Astrocyte (in vitro differentiated cells and primary cell): ENCODE measurements around the gene DUSP2. TPM values are rescaled to one million over a fixed set of nuclear protein-coding genes. Genes with fewer than 3 reads are reported as not detected.

Experiments
- DNase-seq: peaks from one replicate; pipeline ENCODE4 v3.0.0-alpha.2; 2010; ENCODE audit warnings: low read depth
- FAIRE-seq: peaks from 2 replicates; lab custom pipeline; 2011; peaks lifted over from hg19 to GRCh38; lab: Jason Lieb, UNC
- H2AFZ ChIP-seq: 2 replicates; pipeline ENCODE4 v1.6.0; 2012; ENCODE audit warnings: low read depth, low read length, inconsistent platforms
- H3K27ac ChIP-seq: 2 replicates; pipeline ENCODE4 v1.5.1; 2011; ENCODE audit warnings: low read depth, low read length, inconsistent platforms
- H3K27me3 ChIP-seq: 2 replicates; pipeline ENCODE4 v1.6.0; 2011; ENCODE audit warnings: low read length, inconsistent platforms; ENCODE audit not compliant: insufficient read depth
- H3K36me3 ChIP-seq: 2 replicates; pipeline ENCODE4 v1.5.1; 2011; ENCODE audit warnings: low read length, inconsistent platforms; ENCODE audit not compliant: insufficient read depth
- H3K4me1 ChIP-seq: 2 replicates; pipeline ENCODE4 v1.5.1; 2011; ENCODE audit warnings: low read length, inconsistent platforms; ENCODE audit not compliant: insufficient read depth
- H3K4me2 ChIP-seq: 2 replicates; pipeline ENCODE4 v1.6.0; 2012; ENCODE audit warnings: low read length, inconsistent platforms
- H3K4me3 ChIP-seq: 2 replicates; pipeline ENCODE4 v1.5.1; 2011; ENCODE audit warnings: low read depth, mild to moderate bottlenecking, low read length, inconsistent platforms; ENCODE audit not compliant: insufficient read depth
- H3K79me2 ChIP-seq: 2 replicates; pipeline ENCODE4 v1.6.0; 2012; ENCODE audit warnings: mild to moderate bottlenecking, low read length, inconsistent platforms; ENCODE audit not compliant: insufficient read depth
- H3K9ac ChIP-seq: 2 replicates; pipeline ENCODE4 v1.6.0; 2012; ENCODE audit warnings: mild to moderate bottlenecking, low read length, inconsistent platforms
- H3K9me3 ChIP-seq: 2 replicates; pipeline ENCODE4 v1.5.1; 2012; ENCODE audit warnings: low read depth, mild to moderate bottlenecking, low read length, inconsistent platforms; ENCODE audit not compliant: insufficient read depth
- H4K20me1 ChIP-seq: 2 replicates; pipeline ENCODE4 v1.6.0; 2012; ENCODE audit warnings: low read length, inconsistent platforms; ENCODE audit not compliant: insufficient read depth
- H3K27ac Mint-ChIP-seq: one replicate; pipeline ENCODE4 v1.8.0; 2021; ENCODE audit warnings: mild to moderate bottlenecking, mixed read lengths; ENCODE audit not compliant: unreplicated experiment
- H3K27me3 Mint-ChIP-seq: one replicate; pipeline ENCODE4 v1.8.0; 2021; ENCODE audit warnings: low read depth, mixed read lengths; ENCODE audit not compliant: unreplicated experiment
- H3K36me3 Mint-ChIP-seq: one replicate; pipeline ENCODE4 v1.8.0; 2021; ENCODE audit warnings: low read depth, mixed read lengths; ENCODE audit not compliant: unreplicated experiment
- H3K4me1 Mint-ChIP-seq: one replicate; pipeline ENCODE4 v1.8.0; 2021; ENCODE audit warnings: low read depth, mixed read lengths; ENCODE audit not compliant: unreplicated experiment
- H3K4me3 Mint-ChIP-seq: one replicate; pipeline ENCODE4 v1.8.0; 2021; ENCODE audit warnings: mild to moderate bottlenecking, moderate library complexity, mixed read lengths; ENCODE audit not compliant: unreplicated experiment
- H3K9me3 Mint-ChIP-seq: one replicate; pipeline ENCODE4 v1.8.0; 2021; ENCODE audit warnings: mild to moderate bottlenecking, mixed read lengths; ENCODE audit not compliant: unreplicated experiment
- EZH2 ChIP-seq: IDR thresholded peaks from 2 replicates; pipeline ENCODE4 v1.6.1; 2012; ENCODE audit warnings: mild to moderate bottlenecking, low read length, inconsistent platforms; ENCODE audit not compliant: insufficient read depth
- total RNA-seq: library from RNA; stranded (reverse); gene quantifications from 2 replicates; pipeline ENCODE4 v1.2.1, GENCODE V29; 2021
- TF ChIP-seq, protein P1 (sequence below): IDR thresholded peaks from 2 replicates; pipeline ENCODE4 v1.5.1; 2011; ENCODE audit warnings: low read depth, mild to moderate bottlenecking, inconsistent platforms, low read length, moderate library complexity; ENCODE audit not compliant: insufficient read depth

Gene DUSP2
- total RNA-seq, 1 donor from 2014 or later, result 0.95 TPM

DNA sequence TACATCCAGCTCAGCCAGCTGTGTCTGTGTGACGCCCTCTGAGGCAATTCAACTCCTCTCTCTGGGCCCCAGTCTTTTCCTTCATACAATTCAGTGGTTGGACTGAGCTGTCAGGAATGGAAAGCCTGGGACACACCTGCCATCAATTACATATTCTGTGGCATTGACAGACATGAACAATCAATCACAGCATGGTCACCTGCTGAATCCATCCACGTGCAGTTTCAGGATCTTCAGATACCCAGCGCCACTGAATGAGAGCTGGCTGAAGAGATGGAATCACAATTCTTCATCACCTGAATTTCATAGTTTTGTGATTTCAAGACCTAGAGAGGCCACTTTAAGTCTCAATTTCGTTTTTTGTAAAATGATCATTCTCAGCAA, 34.0 kb downstream of the DUSP2 start:
- H3K4me2 ChIP-seq, result no peak overlapping the region
- no peaks in the 10 kb centered on the region for H4K20me1 ChIP-seq
- H3K4me3 ChIP-seq, result no peak overlapping the region
- TF ChIP-seq EZH2, result no peak
- TF ChIP-seq, protein P1, sequence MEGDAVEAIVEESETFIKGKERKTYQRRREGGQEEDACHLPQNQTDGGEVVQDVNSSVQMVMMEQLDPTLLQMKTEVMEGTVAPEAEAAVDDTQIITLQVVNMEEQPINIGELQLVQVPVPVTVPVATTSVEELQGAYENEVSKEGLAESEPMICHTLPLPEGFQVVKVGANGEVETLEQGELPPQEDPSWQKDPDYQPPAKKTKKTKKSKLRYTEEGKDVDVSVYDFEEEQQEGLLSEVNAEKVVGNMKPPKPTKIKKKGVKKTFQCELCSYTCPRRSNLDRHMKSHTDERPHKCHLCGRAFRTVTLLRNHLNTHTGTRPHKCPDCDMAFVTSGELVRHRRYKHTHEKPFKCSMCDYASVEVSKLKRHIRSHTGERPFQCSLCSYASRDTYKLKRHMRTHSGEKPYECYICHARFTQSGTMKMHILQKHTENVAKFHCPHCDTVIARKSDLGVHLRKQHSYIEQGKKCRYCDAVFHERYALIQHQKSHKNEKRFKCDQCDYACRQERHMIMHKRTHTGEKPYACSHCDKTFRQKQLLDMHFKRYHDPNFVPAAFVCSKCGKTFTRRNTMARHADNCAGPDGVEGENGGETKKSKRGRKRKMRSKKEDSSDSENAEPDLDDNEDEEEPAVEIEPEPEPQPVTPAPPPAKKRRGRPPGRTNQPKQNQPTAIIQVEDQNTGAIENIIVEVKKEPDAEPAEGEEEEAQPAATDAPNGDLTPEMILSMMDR, result no peak
- no peaks in the 10 kb centered on the region for H3K4me1 ChIP-seq
- FAIRE-seq, result no peak
- no peaks in the 10 kb centered on the region for H3K36me3 Mint-ChIP-seq
- no peak for DNase-seq
- no peak overlapping the region for H2AFZ ChIP-seq
- H3K9me3 Mint-ChIP-seq, result peaks cover 4% of the 10 kb centered on the region
- peaks cover 51% of the 10 kb centered on the region for H3K27me3 Mint-ChIP-seq
- H3K36me3 ChIP-seq, result no peaks in the 10 kb centered on the region
- no peak overlapping the region for H3K27ac ChIP-seq
- no peaks in the 10 kb centered on the region for H3K9me3 ChIP-seq
- no peak overlapping the region for H3K27ac Mint-ChIP-seq
- H3K4me1 Mint-ChIP-seq, result peaks cover 5% of the 10 kb centered on the region
- peaks cover 21% of the 10 kb centered on the region for H3K27me3 ChIP-seq
- H3K79me2 ChIP-seq, result no peaks in the 10 kb centered on the region
- no peak overlapping the region for H3K4me3 Mint-ChIP-seq
- no peak overlapping the region for H3K9ac ChIP-seq

DNA sequence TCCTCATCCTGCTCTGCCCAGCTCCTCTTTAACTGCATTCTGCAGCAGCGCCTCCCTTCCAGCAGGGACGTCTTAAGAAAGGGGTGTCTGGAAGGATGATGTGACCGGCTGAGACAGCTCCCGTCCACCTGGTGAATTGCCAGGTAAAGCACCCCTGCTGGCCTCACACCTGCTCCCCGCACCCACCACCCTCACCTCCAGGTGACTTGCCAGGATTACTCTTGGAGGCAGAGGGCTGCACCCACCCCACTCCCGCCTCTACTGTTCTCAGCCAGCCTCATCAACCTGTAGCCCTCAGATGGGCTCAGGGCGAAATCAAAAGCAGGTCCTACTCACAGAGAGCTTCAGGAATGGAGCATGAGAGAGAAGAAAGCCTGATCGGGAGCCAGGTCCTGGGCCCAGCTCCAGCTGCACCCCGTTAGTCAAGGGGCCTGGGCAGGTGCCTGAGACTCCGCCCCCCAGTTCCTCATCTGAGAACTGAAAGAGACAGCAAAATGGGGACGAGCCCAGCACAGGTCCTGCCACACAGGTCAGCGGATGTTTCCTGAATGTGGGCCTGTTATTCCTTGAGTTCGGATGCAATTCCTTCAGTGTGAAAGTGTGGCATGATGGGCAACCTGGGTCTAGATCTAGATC, 34.5 kb downstream of the DUSP2 start:
- H3K36me3 ChIP-seq, result no peaks in the 10 kb centered on the region
- H3K9me3 ChIP-seq, result peaks cover 3% of the 10 kb centered on the region
- H3K4me2 ChIP-seq, result no peak overlapping the region
- FAIRE-seq (no peak), DNase-seq (no peak)
- TF ChIP-seq EZH2, result no peak
- TF ChIP-seq, protein P1, result no peak
- H3K27ac Mint-ChIP-seq, result no peak overlapping the region
- H4K20me1 ChIP-seq, result no peaks in the 10 kb centered on the region
- peaks cover 16% of the 10 kb centered on the region for H3K27me3 ChIP-seq
- H2AFZ ChIP-seq, result no peak overlapping the region
- no peak overlapping the region for H3K9ac ChIP-seq
- peaks cover 50% of the 10 kb centered on the region for H3K27me3 Mint-ChIP-seq
- peaks cover 4% of the 10 kb centered on the region for H3K9me3 Mint-ChIP-seq
- H3K36me3 Mint-ChIP-seq, result no peaks in the 10 kb centered on the region
- H3K4me1 ChIP-seq, result no peaks in the 10 kb centered on the region
- no peak overlapping the region for H3K4me3 ChIP-seq
- no peak overlapping the region for H3K27ac ChIP-seq
- peaks cover 5% of the 10 kb centered on the region for H3K4me1 Mint-ChIP-seq
- no peak overlapping the region for H3K4me3 Mint-ChIP-seq
- H3K79me2 ChIP-seq, result no peaks in the 10 kb centered on the region

DNA sequence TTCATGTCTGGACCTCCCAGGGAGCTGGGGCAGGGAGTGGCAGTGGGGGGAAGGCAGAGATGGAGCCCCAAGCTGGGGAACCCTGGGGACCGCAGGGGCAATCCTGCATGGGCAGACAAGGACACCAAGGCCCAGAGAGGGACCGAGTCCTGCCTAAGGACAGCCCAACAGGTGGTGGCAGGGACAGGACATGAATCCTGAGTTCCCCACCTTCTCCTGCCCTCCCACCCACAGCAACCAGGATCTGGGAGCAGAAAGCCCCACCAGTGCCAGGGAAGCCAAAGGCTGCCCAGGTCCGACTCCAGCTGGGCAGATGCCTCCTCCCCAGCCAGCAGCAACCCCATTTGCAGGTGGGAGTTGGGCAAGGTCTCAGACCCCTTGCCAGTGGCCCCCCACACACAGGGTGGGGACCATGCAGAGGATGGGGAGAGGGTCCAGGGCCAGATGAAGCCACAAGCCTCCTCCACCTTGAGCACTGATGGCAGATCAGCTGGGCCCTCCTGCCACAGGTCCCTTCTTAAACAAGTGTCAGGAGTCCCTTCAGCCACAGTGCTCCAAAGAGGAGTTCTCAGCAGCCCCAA, 35.2 kb downstream of the DUSP2 start:
- DNase-seq (no peak), FAIRE-seq (no peak)
- Mint-ChIP-seq H3K36me3 (no peaks in the 10 kb centered on the region), H3K27ac (no peak overlapping the region), H3K27me3 (peaks cover 43% of the 10 kb centered on the region), H3K9me3 (peaks cover 7% of the 10 kb centered on the region), H3K4me3 (no peak overlapping the region), H3K4me1 (peaks cover 5% of the 10 kb centered on the region)
- Histone ChIP-seq H3K27ac (no peak overlapping the region), H3K79me2 (no peaks in the 10 kb centered on the region), H4K20me1 (no peaks in the 10 kb centered on the region), H3K9ac (no peak overlapping the region), H3K9me3 (peaks cover 10% of the 10 kb centered on the region), H3K27me3 (peaks cover 10% of the 10 kb centered on the region), H3K4me1 (no peaks in the 10 kb centered on the region), H3K4me3 (no peak overlapping the region), H3K36me3 (no peaks in the 10 kb centered on the region), H3K4me2 (no peak overlapping the region), H2AFZ (no peak overlapping the region)
- no peak for TF ChIP-seq EZH2
- TF ChIP-seq, protein P1, result no peak
